ENCODE results near the gene ATG4C.

ATG4C gene

DNA sequence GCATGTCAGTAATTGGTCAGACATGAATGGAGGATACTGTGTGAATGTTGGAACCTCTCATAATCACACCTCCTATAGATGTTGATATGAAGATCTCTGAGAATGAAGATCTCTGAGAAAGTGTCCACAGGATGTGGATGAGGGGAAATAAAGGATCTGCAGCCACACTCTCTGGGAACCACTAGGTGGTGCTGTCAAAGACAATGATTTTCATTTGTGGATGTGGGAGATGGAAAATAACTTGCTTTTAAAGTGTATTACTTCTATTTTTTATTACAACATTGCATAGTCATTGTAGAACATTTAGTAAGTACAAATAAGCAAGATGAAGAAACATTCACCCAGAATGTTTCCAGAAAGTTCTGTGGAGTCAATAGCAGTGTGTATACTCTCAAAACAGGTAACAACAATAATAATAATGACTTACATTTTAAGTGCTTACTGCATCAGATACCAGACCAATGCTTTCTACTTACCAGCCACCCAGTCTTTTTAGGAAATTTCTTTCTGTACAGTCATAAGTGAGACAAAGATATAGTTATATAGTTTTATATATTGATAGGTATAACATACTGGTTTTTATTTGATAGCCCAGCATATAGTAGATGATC lies 128.2 kb downstream of the ATG4C start:
- H3K27ac ChIP-seq = no peak overlapping the region
- no peak overlapping the region for H3K4me3 ChIP-seq
- TF ChIP-seq, protein P1, sequence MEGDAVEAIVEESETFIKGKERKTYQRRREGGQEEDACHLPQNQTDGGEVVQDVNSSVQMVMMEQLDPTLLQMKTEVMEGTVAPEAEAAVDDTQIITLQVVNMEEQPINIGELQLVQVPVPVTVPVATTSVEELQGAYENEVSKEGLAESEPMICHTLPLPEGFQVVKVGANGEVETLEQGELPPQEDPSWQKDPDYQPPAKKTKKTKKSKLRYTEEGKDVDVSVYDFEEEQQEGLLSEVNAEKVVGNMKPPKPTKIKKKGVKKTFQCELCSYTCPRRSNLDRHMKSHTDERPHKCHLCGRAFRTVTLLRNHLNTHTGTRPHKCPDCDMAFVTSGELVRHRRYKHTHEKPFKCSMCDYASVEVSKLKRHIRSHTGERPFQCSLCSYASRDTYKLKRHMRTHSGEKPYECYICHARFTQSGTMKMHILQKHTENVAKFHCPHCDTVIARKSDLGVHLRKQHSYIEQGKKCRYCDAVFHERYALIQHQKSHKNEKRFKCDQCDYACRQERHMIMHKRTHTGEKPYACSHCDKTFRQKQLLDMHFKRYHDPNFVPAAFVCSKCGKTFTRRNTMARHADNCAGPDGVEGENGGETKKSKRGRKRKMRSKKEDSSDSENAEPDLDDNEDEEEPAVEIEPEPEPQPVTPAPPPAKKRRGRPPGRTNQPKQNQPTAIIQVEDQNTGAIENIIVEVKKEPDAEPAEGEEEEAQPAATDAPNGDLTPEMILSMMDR (IDR thresholded peaks at IDR 0.05) = peak; percentile 19
- DNase-seq (ENCODE audit: low spot score) = no peak
